ENCODE data around the gene ZSCAN5A. TPM values are rescaled to one million over a fixed set of nuclear protein-coding genes. Genes with fewer than 3 reads are reported as not detected.

Gene ZSCAN5A
- total RNA-seq, 1 donor from 2014 or later = 6.2 TPM

DNA sequence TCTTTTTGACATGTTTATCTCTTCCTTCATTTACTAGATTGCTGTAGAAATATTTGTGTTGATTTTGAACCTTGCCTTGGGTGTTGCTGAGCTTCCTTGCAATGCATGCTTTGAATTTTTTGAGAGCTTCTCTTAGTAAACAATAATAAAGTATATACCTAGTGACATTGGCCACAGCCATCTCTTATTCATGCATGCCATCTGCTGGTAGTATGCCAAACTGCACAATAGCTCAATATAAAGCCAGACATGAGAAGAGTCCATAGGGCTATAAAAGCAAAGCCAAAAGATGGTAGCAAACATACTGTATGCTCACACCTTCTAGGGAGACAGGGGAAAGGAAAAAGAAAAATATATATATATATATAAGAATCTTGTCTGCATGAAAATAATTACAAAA lies 18.9 kb upstream of the ZSCAN5A start:
- Histone ChIP-seq H3K27me3 (ENCODE audit: control insufficient read depth, insufficient read depth, low read length) (no peaks in the 10 kb centered on the region), H3K36me3 (ENCODE audit: control insufficient read depth, insufficient read depth, low read length) (no peaks in the 10 kb centered on the region), H3K4me3 (ENCODE audit: low read depth, low read length) (no peak overlapping the region)
- DNase-seq (ENCODE audit: low read depth) = no peak
- peak; percentile 72 for TF ChIP-seq CTCF (IDR thresholded peaks at IDR 0.05; ENCODE audit: insufficient read depth, low read length, poor library complexity, severe bottlenecking)

DNA sequence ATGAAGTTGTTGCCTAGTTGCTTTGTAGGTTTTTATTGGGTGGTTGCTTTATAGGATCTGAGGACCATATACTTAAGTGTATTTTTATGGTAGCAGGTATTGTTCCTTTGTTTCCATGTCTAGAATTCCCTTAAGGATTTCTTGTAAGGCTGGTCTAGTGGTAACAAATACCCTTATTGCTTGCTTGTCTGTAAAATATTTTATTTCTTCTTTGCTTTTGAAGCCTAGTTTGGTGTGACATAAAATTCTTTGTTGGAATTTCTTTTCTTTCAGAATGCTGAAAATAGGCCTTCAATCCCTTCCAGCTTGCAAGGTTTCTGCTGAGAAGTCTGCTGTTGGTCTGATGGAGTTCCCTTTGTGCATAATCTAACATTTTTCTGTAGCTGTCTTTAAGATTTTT lies 18.1 kb upstream of the ZSCAN5A start:
- H3K36me3 ChIP-seq (ENCODE audit: control insufficient read depth, insufficient read depth, low read length) = no peaks in the 10 kb centered on the region
- no peak for TF ChIP-seq CTCF (IDR thresholded peaks at IDR 0.05; ENCODE audit: insufficient read depth, low read length, poor library complexity, severe bottlenecking)
- H3K4me3 ChIP-seq (ENCODE audit: low read depth, low read length) = no peak overlapping the region
- no peaks in the 10 kb centered on the region for H3K27me3 ChIP-seq (ENCODE audit: control insufficient read depth, insufficient read depth, low read length)
- DNase-seq (ENCODE audit: low read depth) = no peak

DNA sequence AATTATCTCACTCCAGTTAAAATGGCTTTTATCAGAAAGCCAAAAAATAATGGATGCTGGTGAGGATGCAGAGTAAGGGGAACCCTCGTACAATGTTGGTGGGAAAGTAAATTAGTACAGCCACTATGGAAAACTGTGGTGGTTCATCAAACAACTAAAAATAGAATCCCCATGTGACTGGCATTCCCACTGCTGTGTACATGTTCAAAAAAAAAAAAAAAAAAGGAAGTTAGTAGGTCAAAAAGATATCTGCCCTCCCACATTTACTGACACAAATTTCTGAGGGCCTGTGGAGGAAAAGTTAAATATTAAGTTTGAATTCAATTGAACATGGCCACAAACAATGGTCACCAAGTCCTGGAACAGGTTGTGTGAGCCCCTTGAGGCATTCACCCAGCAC lies 9.8 kb upstream of the ZSCAN5A start:
- DNase-seq (ENCODE audit: low read depth) = no peak
- TF ChIP-seq CTCF (IDR thresholded peaks at IDR 0.05; ENCODE audit: insufficient read depth, low read length, poor library complexity, severe bottlenecking) = no peak

GRCh38 chr19:56321989-56322440 lies 7.4 kb upstream of the ZSCAN5A start:
- DNase-seq (ENCODE audit: low read depth) = no peak
- TF ChIP-seq CTCF (IDR thresholded peaks at IDR 0.05; ENCODE audit: insufficient read depth, low read length, poor library complexity, severe bottlenecking) = no peak
- Histone ChIP-seq H3K4me3 (ENCODE audit: low read depth, low read length) (no peak overlapping the region), H3K36me3 (ENCODE audit: control insufficient read depth, insufficient read depth, low read length) (no peaks in the 10 kb centered on the region), H3K27me3 (ENCODE audit: control insufficient read depth, insufficient read depth, low read length) (no peaks in the 10 kb centered on the region)

More for the DNA sequence above, 9.8 kb upstream of the ZSCAN5A start:
- Histone ChIP-seq H3K4me3 (ENCODE audit: low read depth, low read length) (no peak overlapping the region), H3K36me3 (ENCODE audit: control insufficient read depth, insufficient read depth, low read length) (no peaks in the 10 kb centered on the region), H3K27me3 (ENCODE audit: control insufficient read depth, insufficient read depth, low read length) (no peaks in the 10 kb centered on the region)

- no peaks in the 10 kb centered on the region for H3K36me3 ChIP-seq (ENCODE audit: control insufficient read depth, insufficient read depth, low read length)
- no peak for TF ChIP-seq CTCF (IDR thresholded peaks at IDR 0.05; ENCODE audit: insufficient read depth, low read length, poor library complexity, severe bottlenecking)
- DNase-seq (ENCODE audit: low read depth) = no peak
- no peaks in the 10 kb centered on the region for H3K27me3 ChIP-seq (ENCODE audit: control insufficient read depth, insufficient read depth, low read length)
- H3K4me3 ChIP-seq (ENCODE audit: low read depth, low read length) = no peak overlapping the region
Observed at GRCh38 chr19:56321254-56321988, 6.8 kb upstream of the ZSCAN5A start.

GRCh38 chr19:56319991-56320390 lies 5.4 kb upstream of the ZSCAN5A start:
- no peak for DNase-seq (ENCODE audit: low read depth)
- no peak for TF ChIP-seq CTCF (IDR thresholded peaks at IDR 0.05; ENCODE audit: insufficient read depth, low read length, poor library complexity, severe bottlenecking)
- H3K36me3 ChIP-seq (ENCODE audit: control insufficient read depth, insufficient read depth, low read length) = no peaks in the 10 kb centered on the region
- no peaks in the 10 kb centered on the region for H3K27me3 ChIP-seq (ENCODE audit: control insufficient read depth, insufficient read depth, low read length)
- H3K4me3 ChIP-seq (ENCODE audit: low read depth, low read length) = no peak overlapping the region
